ENCODE results near the gene TEX22. TPM values are rescaled to one million over a fixed set of nuclear protein-coding genes. Genes with fewer than 3 reads are reported as not detected.

The TEX22 gene
- total RNA-seq, 4 donors from 2014 or later: 0.57 TPM; not detected in 3

DNA sequence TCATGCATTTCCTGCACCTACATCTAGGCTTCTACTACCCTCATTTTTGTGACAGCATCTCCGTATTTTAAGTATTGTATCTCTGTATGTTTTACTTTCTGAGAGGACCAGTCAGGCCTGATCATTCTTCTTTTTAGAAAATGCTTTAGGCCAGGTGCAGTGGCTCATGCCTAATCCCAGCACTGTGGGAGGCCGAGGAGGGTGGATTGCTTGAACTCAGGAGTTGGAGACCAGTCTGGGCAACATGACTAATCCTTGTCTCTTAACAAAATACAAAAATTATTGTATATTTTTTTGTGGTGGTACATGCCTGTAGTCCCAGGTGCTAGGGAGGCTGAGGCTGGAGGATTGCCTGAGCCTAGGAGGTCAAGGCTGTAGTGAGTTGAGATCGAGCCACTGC lies 46.9 kb upstream of the TEX22 start:
- TF ChIP-seq, protein P1, sequence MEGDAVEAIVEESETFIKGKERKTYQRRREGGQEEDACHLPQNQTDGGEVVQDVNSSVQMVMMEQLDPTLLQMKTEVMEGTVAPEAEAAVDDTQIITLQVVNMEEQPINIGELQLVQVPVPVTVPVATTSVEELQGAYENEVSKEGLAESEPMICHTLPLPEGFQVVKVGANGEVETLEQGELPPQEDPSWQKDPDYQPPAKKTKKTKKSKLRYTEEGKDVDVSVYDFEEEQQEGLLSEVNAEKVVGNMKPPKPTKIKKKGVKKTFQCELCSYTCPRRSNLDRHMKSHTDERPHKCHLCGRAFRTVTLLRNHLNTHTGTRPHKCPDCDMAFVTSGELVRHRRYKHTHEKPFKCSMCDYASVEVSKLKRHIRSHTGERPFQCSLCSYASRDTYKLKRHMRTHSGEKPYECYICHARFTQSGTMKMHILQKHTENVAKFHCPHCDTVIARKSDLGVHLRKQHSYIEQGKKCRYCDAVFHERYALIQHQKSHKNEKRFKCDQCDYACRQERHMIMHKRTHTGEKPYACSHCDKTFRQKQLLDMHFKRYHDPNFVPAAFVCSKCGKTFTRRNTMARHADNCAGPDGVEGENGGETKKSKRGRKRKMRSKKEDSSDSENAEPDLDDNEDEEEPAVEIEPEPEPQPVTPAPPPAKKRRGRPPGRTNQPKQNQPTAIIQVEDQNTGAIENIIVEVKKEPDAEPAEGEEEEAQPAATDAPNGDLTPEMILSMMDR (IDR thresholded peaks at IDR 0.05): no peak
- TF ChIP-seq POLR2A (IDR thresholded peaks at IDR 0.05): no peak
- Histone ChIP-seq H3K9me3 (no peaks in the 10 kb centered on the region), H3K4me1 (peaks cover 0 to 23% (median 4%) of the 10 kb centered on the region in 3 donors), H3K4me3 (no peak overlapping the region), H3K27ac (no peak overlapping the region), H3K36me3 (peaks cover 0 to 55% (median 0%) of the 10 kb centered on the region in 3 donors), H3K27me3 (no peaks in the 10 kb centered on the region)
- intact Hi-C loops (cut with DNase I): loop anchor here (2.0 kb wide), 1 partner anchor 149 kb away; no protein-coding TSS in a partner anchor
- DNase-seq: no peak
- WGBS, 2 donors: 91 to 94% methylated on average over 3 of the region's 3 CpGs

DNA sequence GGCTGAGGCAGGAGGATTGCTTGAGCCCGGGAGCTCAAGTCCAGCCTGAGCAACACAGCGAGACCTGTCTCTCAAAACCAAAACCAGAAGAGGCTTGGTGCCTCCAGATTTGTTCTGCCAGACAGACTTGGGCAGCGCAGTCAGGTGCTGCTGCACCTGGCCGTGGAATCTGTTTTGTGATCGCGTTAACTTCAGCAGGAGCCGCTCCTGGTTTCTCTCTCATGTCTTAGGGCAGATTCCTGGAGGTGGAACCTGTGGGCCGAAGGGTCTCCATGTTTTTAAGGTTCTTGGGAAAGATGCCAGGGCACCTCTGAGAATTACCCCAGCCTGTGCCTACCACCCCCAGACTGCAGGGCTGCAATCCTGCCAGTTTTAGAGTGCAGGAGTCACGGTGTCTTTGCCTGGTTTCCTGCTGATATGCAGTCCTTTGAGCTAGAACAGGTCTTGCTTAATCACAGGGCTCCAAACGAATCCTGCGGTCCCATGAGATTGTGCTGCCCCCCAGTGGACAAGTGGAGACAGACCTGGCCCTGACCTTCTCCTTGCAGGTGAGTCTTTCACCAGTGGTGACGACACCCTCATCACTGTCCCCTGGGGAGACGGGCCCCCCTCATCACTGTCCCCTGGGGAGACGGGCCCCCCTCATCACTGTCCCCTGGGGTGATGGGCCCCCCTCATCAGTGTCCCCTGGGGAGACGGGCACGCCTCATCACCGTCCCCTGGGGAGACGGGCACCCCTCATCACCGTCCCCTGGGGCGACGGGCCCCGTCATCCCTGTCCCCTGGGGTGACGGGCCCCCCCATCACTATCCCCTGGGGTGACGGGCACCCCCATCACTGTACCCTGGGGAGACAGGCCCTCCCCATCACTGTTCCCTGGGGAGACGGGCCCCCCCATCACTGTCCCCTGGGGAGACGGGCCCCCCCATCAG lies 46.2 kb upstream of the TEX22 start:
- Histone ChIP-seq H3K27me3 (no peaks in the 10 kb centered on the region), H3K27ac (peak overlapping the region in 1 of 4 donors; percentile 6), H3K36me3 (peaks cover 0 to 59% (median 0%) of the 10 kb centered on the region in 3 donors), H3K4me1 (peaks cover 0 to 18% (median 4%) of the 10 kb centered on the region in 3 donors), H3K4me3 (no peak overlapping the region), H3K9me3 (no peaks in the 10 kb centered on the region)
- 38 to 44% methylated on average over 7 to 11 of the region's 26 CpGs for WGBS, 2 donors
- intact Hi-C loops (cut with DNase I): loop anchor here (2.0 kb wide), 1 partner anchor 149 kb away; no protein-coding TSS in a partner anchor
- TF ChIP-seq, protein P1 (IDR thresholded peaks at IDR 0.05): peak; percentile 82 to 92 (median 91)
- no peak for TF ChIP-seq POLR2A (IDR thresholded peaks at IDR 0.05)
- DNase-seq: no peak

DNA sequence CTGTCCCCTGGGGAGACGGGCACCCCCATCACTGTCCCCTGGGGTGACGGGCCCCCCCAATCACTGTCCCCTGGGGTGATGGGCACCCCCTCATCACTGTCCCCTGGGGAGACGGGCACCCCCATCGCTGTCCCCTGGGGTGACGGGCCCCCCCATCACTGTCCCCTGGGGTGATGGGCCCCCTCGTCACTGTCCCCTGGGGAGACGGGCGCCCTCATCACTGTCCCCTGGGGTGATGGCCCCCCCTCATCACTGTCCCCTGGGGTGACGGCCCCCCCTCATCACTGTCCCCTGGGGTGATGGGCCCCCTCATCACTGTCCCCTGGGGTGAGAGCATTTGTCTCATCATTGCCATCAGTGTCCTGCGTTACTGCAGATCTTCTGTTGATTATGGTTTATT lies 45.2 kb upstream of the TEX22 start:
- Histone ChIP-seq H3K4me3 (no peak overlapping the region), H3K27me3 (no peaks in the 10 kb centered on the region), H3K36me3 (peaks cover 0 to 64% (median 0%) of the 10 kb centered on the region in 3 donors), H3K27ac (no peak overlapping the region), H3K4me1 (peaks cover 0 to 9% (median 4%) of the 10 kb centered on the region in 3 donors), H3K9me3 (no peaks in the 10 kb centered on the region)
- intact Hi-C loops (cut with DNase I): no loop called here
- no peak for DNase-seq
- 100% methylated on average over 1 of the region's 10 CpGs for WGBS, 2 donors
- no peak for TF ChIP-seq POLR2A (IDR thresholded peaks at IDR 0.05)
- TF ChIP-seq, protein P1 (IDR thresholded peaks at IDR 0.05): no peak

DNA sequence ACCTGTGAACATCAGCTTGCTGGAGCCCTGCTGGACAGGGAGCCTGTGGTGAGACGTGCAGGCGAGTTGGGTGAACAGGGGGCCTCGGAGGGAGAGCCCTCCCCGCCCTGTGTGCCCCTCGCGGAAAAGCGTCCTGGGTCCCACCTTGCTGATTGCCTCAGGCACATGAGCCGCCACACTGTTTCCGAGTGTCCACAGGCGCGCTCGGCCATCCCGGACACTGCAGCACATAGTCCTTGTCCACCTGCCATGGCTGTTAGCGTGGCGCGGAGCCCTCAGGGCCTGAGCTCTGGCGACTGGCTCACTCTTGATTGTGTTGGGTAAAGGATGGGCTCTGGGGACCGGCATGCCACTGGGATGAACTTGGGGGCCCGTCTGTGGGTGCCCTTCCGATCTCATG lies 43.8 kb upstream of the TEX22 start:
- Histone ChIP-seq H3K36me3 (peaks cover 0 to 58% (median 0%) of the 10 kb centered on the region in 3 donors), H3K4me1 (peaks cover 0 to 6% (median 4%) of the 10 kb centered on the region in 3 donors), H3K4me3 (no peak overlapping the region), H3K27me3 (no peaks in the 10 kb centered on the region), H3K9me3 (no peaks in the 10 kb centered on the region), H3K27ac (no peak overlapping the region)
- intact Hi-C loops (cut with DNase I): no loop called here
- no peak for TF ChIP-seq POLR2A (IDR thresholded peaks at IDR 0.05)
- TF ChIP-seq, protein P1 (IDR thresholded peaks at IDR 0.05): no peak
- no peak for DNase-seq
- WGBS, 2 donors: 98% methylated on average over 13 of the region's 20 CpGs; no CpG with 5 or more reads in 1 of the 2 donors

DNA sequence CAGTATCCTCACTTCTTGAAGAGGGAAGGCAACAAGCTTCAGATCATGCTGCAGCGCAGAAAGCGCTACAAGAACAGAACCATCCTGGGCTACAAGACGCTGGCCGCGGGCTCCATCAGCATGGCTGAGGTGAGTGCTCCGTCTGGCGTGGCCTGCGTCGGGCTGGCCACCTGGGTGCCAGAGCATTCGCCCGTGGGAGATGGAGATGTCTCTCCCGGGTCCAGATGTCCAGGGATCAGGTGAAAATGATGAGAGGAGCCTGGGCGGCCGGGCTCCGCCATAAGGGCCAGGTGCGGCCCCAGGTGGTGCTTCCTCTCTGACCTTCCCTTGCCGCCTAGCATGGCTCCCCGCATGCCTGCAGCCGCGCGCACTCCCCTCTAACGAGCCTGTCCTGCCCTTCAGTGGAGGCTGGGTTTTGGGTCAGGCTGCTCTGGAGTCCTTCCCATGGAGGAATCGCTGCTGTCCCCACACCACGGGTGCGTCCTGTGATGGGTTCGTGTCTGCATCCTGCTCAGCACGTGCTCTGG lies 43.2 kb upstream of the TEX22 start:
- WGBS, 2 donors: 95% methylated on average over 14 of the region's 27 CpGs; no CpG with 5 or more reads in 1 of the 2 donors
- Histone ChIP-seq H3K9me3 (no peaks in the 10 kb centered on the region), H3K4me1 (peaks cover 0 to 6% (median 4%) of the 10 kb centered on the region in 3 donors), H3K27me3 (no peaks in the 10 kb centered on the region), H3K27ac (no peak overlapping the region), H3K36me3 (peaks cover 0 to 53% (median 0%) of the 10 kb centered on the region in 3 donors), H3K4me3 (no peak overlapping the region)
- DNase-seq: no peak
- TF ChIP-seq POLR2A (IDR thresholded peaks at IDR 0.05): no peak
- TF ChIP-seq, protein P1 (IDR thresholded peaks at IDR 0.05): no peak
- intact Hi-C loops (cut with DNase I): no loop called here

Measured in esophagus squamous epithelium (tissue), 5 donors.